ENCODE results near the gene SLC16A7.

DNA sequence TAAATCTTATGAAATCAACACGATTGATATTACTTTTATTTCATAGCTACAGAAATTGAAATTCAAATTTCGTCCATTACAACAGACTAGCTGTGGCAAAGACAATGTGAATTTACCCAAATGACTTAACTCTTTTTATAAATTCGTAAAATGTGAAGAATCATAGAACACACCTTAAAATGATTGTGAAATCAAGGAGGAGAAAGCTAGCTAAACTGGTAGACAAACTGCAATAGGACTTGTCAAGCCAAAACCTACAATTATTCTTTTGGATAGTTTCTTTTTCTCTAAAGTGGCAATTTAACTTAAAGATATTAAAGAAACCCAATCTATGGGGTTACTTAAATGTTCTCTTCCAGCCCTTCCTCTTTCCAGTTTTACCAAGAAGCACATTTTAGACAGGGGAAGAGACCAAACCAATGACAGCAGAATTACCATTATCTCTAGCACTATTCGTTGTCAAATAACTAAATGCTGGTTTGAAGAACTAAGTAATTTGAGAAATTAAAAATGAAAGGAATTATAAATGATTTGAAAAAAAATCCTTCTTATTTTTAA is 807 bp upstream of the SLC16A7 start:
- TF ChIP-seq POLR2AphosphoS5 (IDR thresholded peaks at IDR 0.05; ENCODE audit: insufficient read depth in 1 of 2, low read depth in 1 of 2): no peak
- TF ChIP-seq POLR2A (IDR thresholded peaks at IDR 0.05): no peak

Data from vagina (tissue), 2 donors.